PC-9 (cell line): ENCODE results near the gene SGK1. TPM values are rescaled to one million over a fixed set of nuclear protein-coding genes. Genes with fewer than 3 reads are reported as not detected.
A peak's percentile ranks its signal among the peaks of the same experiment; 100 is the strongest.
"Not testable (repeated sequence)": the region's sequence is repeated elsewhere in the genome, so short reads cannot be mapped to it uniquely, and the experiment has no call there.

ENCODE experiments used
- BruUV-seq: library from RNA; stranded (reverse); fragments of 400-500 nt; replicated peaks from 2 replicates; lab custom pipeline; 2021; lab: Mats Ljungman, UMichigan
- CTCF ChIA-PET: fragments of 300-600 bp; sonication (Branson Sonifier 250); formaldehyde crosslinking; loops from one replicate; lab custom pipeline; 2022; ENCODE audit warnings: antibody characterized with exemption; lab: Charles Lee
- POLR2A ChIA-PET: fragments of 300-600 bp; sonication (Branson Sonifier 250); formaldehyde crosslinking; loops from one replicate; lab custom pipeline; 2022; ENCODE audit warnings: antibody characterized with exemption; ENCODE audit not compliant: unreplicated experiment; lab: Charles Lee
- DNase-seq, 2 experiments: peaks; one replicate each; pipeline versions ENCODE4 v3.0.0 to v3.0.0-alpha.2; 2015 to 2022; ENCODE audit warnings: mixed read lengths in 1 of 2
- H2AFZ ChIP-seq: fragments of 200-600 bp; sonication (generic); 2 replicates; pipeline ENCODE4 v1.8.1; 2017; ENCODE audit warnings: antibody characterized with exemption
- H3F3A ChIP-seq: fragments of 200-600 bp; sonication (generic); 2 replicates; pipeline ENCODE4 v1.8.1; 2017; ENCODE audit warnings: antibody characterized with exemption, mild to moderate bottlenecking, low read depth; ENCODE audit not compliant: insufficient read depth
- H3K27ac ChIP-seq: fragments of 200-600 bp; sonication (generic); 2 replicates; pipeline ENCODE4 v1.6.1; 2016; ENCODE audit warnings: mixed run types
- H3K27me3 ChIP-seq: fragments of 200-600 bp; sonication (generic); 2 replicates; pipeline ENCODE4 v1.6.1; 2016; ENCODE audit warnings: low read depth, mixed run types; ENCODE audit not compliant: insufficient read depth
- H3K36me3 ChIP-seq: fragments of 200-600 bp; sonication (generic); 2 replicates; pipeline ENCODE4 v1.6.1; 2016; ENCODE audit warnings: low read depth, mixed run types
- H3K4me1 ChIP-seq: fragments of 200-600 bp; sonication (generic); replicated peaks from 2 replicates; pipeline ENCODE4 v1.6.1; 2016; ENCODE audit warnings: mixed run types; ENCODE audit not compliant: insufficient read depth
- H3K4me2 ChIP-seq: fragments of 200-600 bp; sonication (generic); 2 replicates; pipeline ENCODE4 v1.6.1; 2017; ENCODE audit warnings: mixed run types
- H3K4me3 ChIP-seq: fragments of 200-600 bp; sonication (generic); 2 replicates; pipeline ENCODE4 v1.6.1; 2016; ENCODE audit warnings: mixed run types
- H3K79me2 ChIP-seq: fragments of 200-600 bp; sonication (generic); 2 replicates; pipeline ENCODE4 v1.6.1; 2017; ENCODE audit warnings: low read depth, mixed run types
- H3K9me2 ChIP-seq: fragments of 200-600 bp; sonication (generic); 2 replicates; pipeline ENCODE4 v1.8.1; 2017; ENCODE audit warnings: mild to moderate bottlenecking; ENCODE audit not compliant: insufficient read depth
- H3K9me3 ChIP-seq: fragments of 200-600 bp; sonication (generic); 2 replicates; pipeline ENCODE4 v1.8.1; 2016; ENCODE audit warnings: low read depth; ENCODE audit not compliant: insufficient read depth
- H4K20me1 ChIP-seq: fragments of 200-600 bp; sonication (generic); 2 replicates; pipeline ENCODE4 v1.8.1; 2017; ENCODE audit not compliant: insufficient read depth
- EZH2 ChIP-seq: fragments of 200-600 bp; sonication (generic); IDR thresholded peaks from 2 replicates; pipeline ENCODE4 v1.8.0; 2017; ENCODE audit warnings: antibody characterized with exemption, low read depth
- intact Hi-C: fragments of 100-400 bp; cut with micrococcal nuclease; formaldehyde crosslinking; loops from one replicate; pipeline ENCODE4 v1.10.0; 2022; ENCODE audit not compliant: unreplicated experiment
- total RNA-seq: library from RNA; stranded (reverse); gene quantifications from 2 replicates; pipeline ENCODE4 v1.2.3, GENCODE V29; 2021
- TF ChIP-seq, protein P1 (sequence below): fragments of 200-600 bp; sonication (generic); conservative IDR thresholded peaks from 2 replicates; pipeline ENCODE4 v1.6.1; 2017; ENCODE audit warnings: mixed run types, antibody characterized with exemption, mild to moderate bottlenecking, moderate library complexity

SGK1 gene
- total RNA-seq, 1 experiment from 2014 or later, result 11.3 TPM

- no peaks in the 10 kb centered on the region; the same call in 1 of the 2 replicates for H3F3A ChIP-seq
- peak in 1 of 2 experiments; percentile 3 for DNase-seq
- no peaks in the 10 kb centered on the region for H3K79me2 ChIP-seq
- TF ChIP-seq EZH2, result no peak
- TF ChIP-seq, protein P1, sequence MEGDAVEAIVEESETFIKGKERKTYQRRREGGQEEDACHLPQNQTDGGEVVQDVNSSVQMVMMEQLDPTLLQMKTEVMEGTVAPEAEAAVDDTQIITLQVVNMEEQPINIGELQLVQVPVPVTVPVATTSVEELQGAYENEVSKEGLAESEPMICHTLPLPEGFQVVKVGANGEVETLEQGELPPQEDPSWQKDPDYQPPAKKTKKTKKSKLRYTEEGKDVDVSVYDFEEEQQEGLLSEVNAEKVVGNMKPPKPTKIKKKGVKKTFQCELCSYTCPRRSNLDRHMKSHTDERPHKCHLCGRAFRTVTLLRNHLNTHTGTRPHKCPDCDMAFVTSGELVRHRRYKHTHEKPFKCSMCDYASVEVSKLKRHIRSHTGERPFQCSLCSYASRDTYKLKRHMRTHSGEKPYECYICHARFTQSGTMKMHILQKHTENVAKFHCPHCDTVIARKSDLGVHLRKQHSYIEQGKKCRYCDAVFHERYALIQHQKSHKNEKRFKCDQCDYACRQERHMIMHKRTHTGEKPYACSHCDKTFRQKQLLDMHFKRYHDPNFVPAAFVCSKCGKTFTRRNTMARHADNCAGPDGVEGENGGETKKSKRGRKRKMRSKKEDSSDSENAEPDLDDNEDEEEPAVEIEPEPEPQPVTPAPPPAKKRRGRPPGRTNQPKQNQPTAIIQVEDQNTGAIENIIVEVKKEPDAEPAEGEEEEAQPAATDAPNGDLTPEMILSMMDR, result no peak
- H3K36me3 ChIP-seq, result no peaks in the 10 kb centered on the region
- no peaks in the 10 kb centered on the region for H3K27me3 ChIP-seq
- no peak overlapping the region for H3K4me2 ChIP-seq
- H3K4me3 ChIP-seq, result no peak overlapping the region
- intact Hi-C loops, result no loop called here
- H3K4me1 ChIP-seq, result no peaks in the 10 kb centered on the region
- no peaks in the 10 kb centered on the region for H4K20me1 ChIP-seq
- H3K27ac ChIP-seq, result no peak overlapping the region
- ChIA-PET CTCF (no interaction called here), POLR2A (no interaction called here)
- no peak overlapping the region for H2AFZ ChIP-seq
- H3K9me3 ChIP-seq, result no peaks in the 10 kb centered on the region
- no TSS peak for BruUV-seq
- H3K9me2 ChIP-seq, result no peaks in the 10 kb centered on the region
Observed at GRCh38 chr6:134182528-134182927, 135.4 kb downstream of the SGK1 start.

GRCh38 chr6:134181726-134182125, 136.2 kb downstream of the SGK1 start:
- POLR2A ChIA-PET, result interaction anchor here (0.7 kb wide), 1 partner anchor 346 kb away, joined by 8 read pairs; no protein-coding TSS in a partner anchor
- H3K9me2 ChIP-seq, H3K27me3 ChIP-seq, H3K4me3 ChIP-seq, H3K27ac ChIP-seq, H3K4me1 ChIP-seq, H3K4me2 ChIP-seq, BruUV-seq, H3F3A ChIP-seq, H2AFZ ChIP-seq, intact Hi-C loops, H3K79me2 ChIP-seq, H4K20me1 ChIP-seq, H3K36me3 ChIP-seq, CTCF ChIA-PET, H3K9me3 ChIP-seq, DNase-seq: not testable (repeated sequence)

DNA sequence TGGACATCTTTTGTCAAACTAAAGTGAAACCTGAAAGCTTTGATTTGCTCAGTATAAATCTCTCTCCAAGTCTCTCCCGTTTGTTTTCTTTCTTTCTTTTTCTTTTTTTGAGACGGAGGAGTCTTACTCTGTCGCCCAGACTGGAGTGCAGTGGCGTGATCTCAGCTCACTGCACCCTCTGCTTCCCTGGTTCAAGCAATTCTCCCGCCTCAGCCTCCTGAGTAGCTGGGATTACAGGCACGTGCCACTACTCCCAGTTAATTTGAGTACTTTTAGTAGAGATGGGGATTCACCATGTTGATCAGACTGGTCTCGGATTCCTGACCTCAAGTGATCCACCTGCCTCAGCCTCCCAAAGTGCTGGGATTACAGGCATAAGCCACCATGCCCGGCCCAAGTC, 136.7 kb downstream of the SGK1 start:
- POLR2A ChIA-PET, result interaction anchor here (0.7 kb wide), 1 partner anchor 347 kb away, joined by 8 read pairs; no protein-coding TSS in a partner anchor
- H3K36me3 ChIP-seq, H3K79me2 ChIP-seq, H3K27me3 ChIP-seq, H3F3A ChIP-seq, BruUV-seq, CTCF ChIA-PET, H4K20me1 ChIP-seq, H3K9me3 ChIP-seq, H3K4me3 ChIP-seq, H2AFZ ChIP-seq, H3K9me2 ChIP-seq, H3K27ac ChIP-seq, H3K4me2 ChIP-seq, intact Hi-C loops, H3K4me1 ChIP-seq: not testable (repeated sequence)
- peak in 1 of 2 experiments; percentile 3 for DNase-seq

DNA sequence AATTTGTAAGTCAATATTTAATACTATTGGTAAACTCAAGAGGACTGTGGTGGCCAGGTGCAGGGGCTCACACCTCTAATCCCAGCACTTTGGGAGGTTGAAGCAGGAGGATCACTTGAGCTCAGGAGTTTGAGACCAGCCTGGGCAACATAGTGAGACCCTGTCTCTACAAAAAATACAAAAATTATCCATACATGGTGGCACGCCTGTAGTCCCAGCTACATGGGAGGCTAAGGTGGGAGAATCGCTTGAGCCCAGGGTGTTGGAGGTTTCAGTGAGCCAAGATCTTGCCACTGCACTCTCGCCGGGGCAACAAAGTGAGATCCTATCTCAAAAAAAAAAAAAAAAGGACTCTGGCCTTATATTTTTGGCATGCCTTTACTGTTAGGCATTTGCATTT, 137.4 kb downstream of the SGK1 start:
- DNase-seq, intact Hi-C loops, BruUV-seq, H4K20me1 ChIP-seq, H3K4me2 ChIP-seq, H3F3A ChIP-seq, H3K27ac ChIP-seq, CTCF ChIA-PET, H2AFZ ChIP-seq, H3K4me3 ChIP-seq, H3K9me3 ChIP-seq, H3K4me1 ChIP-seq, H3K36me3 ChIP-seq, H3K27me3 ChIP-seq, H3K79me2 ChIP-seq, H3K9me2 ChIP-seq: not testable (repeated sequence)
- POLR2A ChIA-PET, result interaction anchor here (0.6 kb wide), 1 partner anchor 460 kb away, joined by 5 read pairs; no protein-coding TSS in a partner anchor
